K562 (cell line): Measurements from ENCODE around the gene LTA. TPM values are rescaled to one million over a fixed set of nuclear protein-coding genes. Genes with fewer than 3 reads are reported as not detected.

ENCODE experiments used
- BMI1 ChIP-seq: fragments of 150-350 bp; IDR thresholded peaks from 2 replicates; pipeline ENCODE4 v1.6.1; 2014; ENCODE audit warnings: low read length
- CBX2 ChIP-seq: fragments of 200-600 bp; sonication (generic); IDR thresholded peaks from one replicate; pipeline ENCODE4 v1.6.1; 2012; ENCODE audit warnings: mild to moderate bottlenecking, low read length, inconsistent platforms; ENCODE audit not compliant: insufficient read depth, poor library complexity, severe bottlenecking
- CTBP1 ChIP-seq: fragments of 450-650 bp; IDR thresholded peaks from 2 replicates; pipeline ENCODE4 v1.6.1; 2016; ENCODE audit warnings: borderline replicate concordance
- ELF1 ChIP-seq: fragments of 200-800 bp; sonication (Bioruptor generic); IDR thresholded peaks from 2 replicates; pipeline ENCODE4 v1.6.1; 2016; ENCODE audit warnings: missing genetic modification characterization, missing compliant biosample characterization
- GTF2B ChIP-seq: IDR thresholded peaks from 2 replicates; pipeline ENCODE4 v1.6.1; 2011; ENCODE audit not compliant: insufficient read length; ENCODE audit errors: extremely low read depth
- KAT8 ChIP-seq: fragments of 450-650 bp; IDR thresholded peaks from 2 replicates; pipeline ENCODE4 v1.6.1; 2016; ENCODE audit warnings: low read depth, mild to moderate bottlenecking
- SMARCA5 ChIP-seq: fragments of 450-650 bp; IDR thresholded peaks from 2 replicates; pipeline ENCODE4 v1.6.1; 2016
- STAT5A ChIP-seq: IDR thresholded peaks from 2 replicates; pipeline ENCODE4 v1.6.1; 2012; ENCODE audit warnings: low read length, inconsistent platforms, borderline replicate concordance
- TAF15 ChIP-seq: fragments of 200-400 bp; formaldehyde crosslinking; IDR thresholded peaks from 2 replicates; pipeline ENCODE4 v1.6.1; 2017; ENCODE audit warnings: mild to moderate bottlenecking, low read depth, low read length, moderate library complexity
- THAP12 ChIP-seq: fragments of 250-450 bp; sonication (Bioruptor Pico); IDR thresholded peaks from 2 replicates; pipeline ENCODE4 v1.9.0; 2021; ENCODE audit warnings: mild to moderate bottlenecking, inconsistent platforms
- ZBTB34 ChIP-seq: fragments of 250-450 bp; sonication (Bioruptor Pico); IDR thresholded peaks from 2 replicates; pipeline ENCODE4 v1.8.0; 2021; ENCODE audit warnings: mild to moderate bottlenecking, moderate library complexity
- ZNF212 ChIP-seq: fragments of 450-650 bp; formaldehyde crosslinking; IDR thresholded peaks from 2 replicates; pipeline ENCODE4 v1.4.0; 2020; ENCODE audit warnings: mild to moderate bottlenecking
- ZNF282 ChIP-seq: sonication (generic); formaldehyde crosslinking; IDR thresholded peaks from 2 replicates; pipeline ENCODE4 v1.8.1; 2023; ENCODE audit warnings: missing genetic modification reagents
- ZNF318 ChIP-seq, 2 experiments: fragments of 450-650 bp; IDR thresholded peaks; 2 replicates each; pipeline ENCODE4 v1.6.1; 2016; ENCODE audit warnings: mild to moderate bottlenecking in 2 of 2, borderline replicate concordance in 1 of 2, low read depth in 1 of 2, moderate library complexity in 1 of 2
- ZNF589 ChIP-seq: fragments of 200-800 bp; sonication (Bioruptor generic); IDR thresholded peaks from 2 replicates; pipeline ENCODE4 v1.6.1; 2016; ENCODE audit warnings: low read depth, missing genetic modification characterization, missing compliant biosample characterization
- polyA plus RNA-seq, 8 experiments: library from polyadenylated mRNA; depleted of rRNA in 4 of 8; stranded (reverse) in 5 of 8; unstranded in 3 of 8; fragments of >200 nt; fragmentation: Nextera tagmentation in 2 of 8; fragmentation: Illumina TruSeq in 1 of 8; extraction: Ambion mirVana in 2 of 8; extraction: Trizol in 1 of 8; gene quantifications; 2 replicates each; pipeline versions ENCODE4 v1.2.1 to v1.2.3, GENCODE V29; 2011 to 2014; ENCODE audit warnings: inconsistent platforms in 1 of 8, missing spikeins in 1 of 8
- total RNA-seq, 7 experiments: library from RNA; depleted of rRNA in 6 of 7; stranded (reverse); fragments of >200 nt in 6 of 7; fragmentation: Illumina TruSeq in 2 of 7; extraction: Trizol in 2 of 7; gene quantifications; 2 replicates each; pipeline versions ENCODE4 v1.2.1 to v1.2.3, GENCODE V29; 2011 to 2021; ENCODE audit warnings: low replicate concordance in 1 of 7

LTA gene
- total and polyA plus RNA-seq, 9 of the 15 experiments (the other 6 are each of a cell fraction or from before 2014, with no cell fraction given), result 0.80 TPM; not detected in 8

- no peak for TF ChIP-seq ZNF212 (CRISPR knock-in tag)
- no peak for TF ChIP-seq STAT5A
- TF ChIP-seq KAT8, result no peak
- no peak for TF ChIP-seq ELF1
- no peak for TF ChIP-seq BMI1
- no peak for TF ChIP-seq GTF2B
- no peak for TF ChIP-seq ZNF318 (IDR thresholded peaks at IDR 0.05; ENCODE audit: borderline replicate concordance in 1 of 2, low read depth in 1 of 2)
- no peak for TF ChIP-seq CBX2
- no peak for TF ChIP-seq THAP12 (CRISPR knock-in tag)
- TF ChIP-seq ZNF282 (CRISPR knock-in tag), result no peak
- TF ChIP-seq CTBP1, result peak; percentile 57; the same call in 1 of the 2 replicates
- TF ChIP-seq ZNF589 (CRISPR knock-in tag), result no peak
- no peak for TF ChIP-seq SMARCA5
- no peak for TF ChIP-seq TAF15
- no peak for TF ChIP-seq ZBTB34 (CRISPR knock-in tag)
Observed at GRCh38 chr6:31575952-31576685, 4.0 kb downstream of the LTA start (continued).
